H1 (cell line): ENCODE measurements around the gene PPP1CB. TPM values are rescaled to one million over a fixed set of nuclear protein-coding genes. Genes with fewer than 3 reads are reported as not detected.

Experiments used
- CTCF ChIA-PET: fragments of 300-600 bp; sonication (Branson Sonifier 250); formaldehyde crosslinking; loops from one replicate; lab custom pipeline; 2021; ENCODE audit not compliant: partially characterized antibody; lab: Charles Lee
- POLR2A ChIA-PET: fragments of 300-600 bp; sonication (Branson Sonifier 250); formaldehyde crosslinking; loops from one replicate; lab custom pipeline; 2021; ENCODE audit warnings: inconsistent platforms; ENCODE audit not compliant: partially characterized antibody; lab: Charles Lee
- DNase-seq, 2 experiments: peaks; one replicate each; pipeline versions ENCODE4 v3.0.0 to v3.0.0-alpha.2; 2010 to 2022; ENCODE audit warnings: low spot score in 2 of 2, low read depth in 1 of 2, mixed read lengths in 1 of 2
- FAIRE-seq: peaks from 2 replicates; lab custom pipeline; 2011; peaks lifted over from hg19 to GRCh38; lab: Jason Lieb, UNC
- H2AFZ ChIP-seq: 2 replicates; pipeline ENCODE4 v1.8.1; 2012; ENCODE audit warnings: low read length, inconsistent platforms
- H2AK5ac ChIP-seq: 2 replicates; pipeline ENCODE4 v1.6.1; 2013; ENCODE audit warnings: low read depth, low read length
- H2BK120ac ChIP-seq: replicated peaks from 2 replicates; pipeline ENCODE3; 2013; ENCODE audit warnings: low read depth, low read length, inconsistent platforms
- H2BK12ac ChIP-seq: 2 replicates; pipeline ENCODE4 v1.6.1; 2013; ENCODE audit warnings: low read depth, low read length
- H2BK15ac ChIP-seq: 2 replicates; pipeline ENCODE4 v1.6.1; 2013; ENCODE audit warnings: low read length
- H2BK20ac ChIP-seq: 2 replicates; pipeline ENCODE4 v1.6.1; 2013; ENCODE audit warnings: low read length
- H2BK5ac ChIP-seq: 2 replicates; pipeline ENCODE4 v1.6.1; 2013; ENCODE audit warnings: low read depth, low read length
- H3K14ac ChIP-seq: 2 replicates; pipeline ENCODE4 v1.6.1; 2013; ENCODE audit warnings: inconsistent platforms; ENCODE audit not compliant: insufficient read length
- H3K18ac ChIP-seq: 2 replicates; pipeline ENCODE4 v1.6.1; 2013; ENCODE audit warnings: low read length; ENCODE audit errors: extremely low read depth
- H3K23ac ChIP-seq: 2 replicates; pipeline ENCODE4 v1.6.1; 2013; ENCODE audit warnings: inconsistent platforms; ENCODE audit not compliant: insufficient read length
- H3K23me2 ChIP-seq: 2 replicates; pipeline ENCODE4 v1.6.1; 2013; ENCODE audit warnings: low read depth, low read length
- H3K27ac ChIP-seq: 2 replicates; pipeline ENCODE4 v1.6.1; 2011; ENCODE audit warnings: low read depth, low read length, inconsistent platforms
- H3K27me3 ChIP-seq, 4 experiments: replicated peaks in 1 of 4; 1 replicate in 1 of 4; 2 replicates in 3 of 4; pipeline versions ENCODE4 v1.6.1 to v1.8.1; 2011 to 2013; ENCODE audit warnings: low read length in 3 of 4, mild to moderate bottlenecking in 3 of 4, inconsistent platforms in 2 of 4, mixed read lengths in 2 of 4, moderate library complexity in 1 of 4; ENCODE audit not compliant: control insufficient read depth in 3 of 4, insufficient read depth in 3 of 4; ENCODE audit errors: extremely low read depth in 1 of 4
- H3K36me3 ChIP-seq, 4 experiments: 2 replicates each; pipeline versions ENCODE4 v1.6.1 to v1.8.1; 2011 to 2013; ENCODE audit warnings: mild to moderate bottlenecking in 4 of 4, low read length in 3 of 4, moderate library complexity in 2 of 4, control low read depth in 1 of 4, inconsistent platforms in 1 of 4; ENCODE audit not compliant: insufficient read depth in 4 of 4, control insufficient read depth in 2 of 4
- H3K4ac ChIP-seq: replicated peaks from 2 replicates; pipeline ENCODE3; 2013; ENCODE audit warnings: low read length, low read depth, mixed read lengths, inconsistent platforms; ENCODE audit not compliant: insufficient read length
- H3K4me1 ChIP-seq, 4 experiments: replicated peaks in 1 of 4; 1 replicate in 1 of 4; 2 replicates in 3 of 4; pipeline versions ENCODE4 v1.6.1 to v1.8.1; 2011 to 2013; ENCODE audit warnings: low read length in 3 of 4, inconsistent platforms in 2 of 4, mixed read lengths in 1 of 4; ENCODE audit not compliant: insufficient read depth in 4 of 4, control insufficient read depth in 3 of 4
- H3K4me2 ChIP-seq, 2 experiments: 2 replicates each; pipeline versions ENCODE4 v1.6.1 to v1.8.1; 2011 to 2013; ENCODE audit warnings: low read depth in 2 of 2, low read length in 2 of 2, control low read depth in 1 of 2, inconsistent platforms in 1 of 2, mild to moderate bottlenecking in 1 of 2; ENCODE audit not compliant: insufficient read depth in 1 of 2
- H3K4me3 ChIP-seq, 4 experiments: fragments of 200-600, 300-600 bp in 1 of 4; sonication (generic), shearing (Covaris generic), sonication (Bioruptor Twin) in 1 of 4; 2 replicates each; pipeline versions ENCODE4 v1.5.1 to v1.8.1; 2011 to 2016; ENCODE audit warnings: low read length in 4 of 4, low read depth in 3 of 4, control low read depth in 2 of 4, inconsistent platforms in 2 of 4, mild to moderate bottlenecking in 2 of 4, mixed read lengths in 1 of 4, moderate library complexity in 1 of 4; ENCODE audit not compliant: insufficient read depth in 2 of 4; ENCODE audit errors: extremely low read depth in 1 of 4
- H3K56ac ChIP-seq: replicated peaks from 2 replicates; pipeline ENCODE3; 2013; ENCODE audit warnings: low read depth, mild to moderate bottlenecking, mixed read lengths, low read length, inconsistent platforms; ENCODE audit not compliant: insufficient read length
- H3K79me1 ChIP-seq: 2 replicates; pipeline ENCODE4 v1.6.1; 2013; ENCODE audit warnings: low read depth, low read length, control low read depth
- H3K79me2 ChIP-seq, 2 experiments: 2 replicates each; pipeline versions ENCODE4 v1.6.1 to v1.8.1; 2012 to 2013; ENCODE audit warnings: low read length in 2 of 2, mild to moderate bottlenecking in 2 of 2, inconsistent platforms in 1 of 2; ENCODE audit not compliant: insufficient read depth in 2 of 2, control insufficient read depth in 1 of 2
- H3K9ac ChIP-seq, 4 experiments: replicated peaks in 1 of 4; 1 replicate in 1 of 4; 2 replicates in 3 of 4; pipeline versions ENCODE4 v1.6.1 to v1.8.1; 2011 to 2013; ENCODE audit warnings: low read depth in 3 of 4, low read length in 3 of 4, control low read depth in 2 of 4, mild to moderate bottlenecking in 2 of 4, moderate library complexity in 2 of 4, inconsistent platforms in 1 of 4; ENCODE audit errors: extremely low read depth in 1 of 4
- H3K9me3 ChIP-seq, 2 experiments: 2 replicates each; pipeline versions ENCODE4 v1.6.1 to v1.8.1; 2012 to 2013; ENCODE audit warnings: mild to moderate bottlenecking in 2 of 2, moderate library complexity in 2 of 2, control low read depth in 1 of 2, inconsistent platforms in 1 of 2, low read depth in 1 of 2, low read length in 1 of 2, mixed read lengths in 1 of 2; ENCODE audit not compliant: insufficient read depth in 2 of 2
- H4K20me1 ChIP-seq, 2 experiments: replicated peaks in 1 of 2; 2 replicates each; pipeline versions ENCODE3 to v1.8.1; 2011 to 2013; ENCODE audit warnings: inconsistent platforms in 2 of 2, low read length in 2 of 2, mild to moderate bottlenecking in 1 of 2; ENCODE audit not compliant: insufficient read depth in 2 of 2, control insufficient read depth in 1 of 2
- H4K5ac ChIP-seq: 2 replicates; pipeline ENCODE4 v1.6.1; 2013; ENCODE audit warnings: low read length, low read depth, mixed read lengths, inconsistent platforms; ENCODE audit not compliant: insufficient read length
- H4K8ac ChIP-seq: 2 replicates; pipeline ENCODE4 v1.8.0; 2013; ENCODE audit warnings: mild to moderate bottlenecking, moderate library complexity, low read length, inconsistent platforms; ENCODE audit not compliant: insufficient read depth; ENCODE audit errors: extremely low read depth
- H4K91ac ChIP-seq: replicated peaks from 2 replicates; pipeline ENCODE3; 2013; ENCODE audit warnings: low read length, mixed read lengths, inconsistent platforms; ENCODE audit not compliant: insufficient read length
- CEBPB ChIP-seq: IDR thresholded peaks from 2 replicates; pipeline ENCODE4 v1.6.1; 2012; ENCODE audit warnings: low read depth, low read length
- TCF12 ChIP-seq: IDR thresholded peaks from 2 replicates; pipeline ENCODE4 v1.6.1; 2011; ENCODE audit warnings: low read depth, mild to moderate bottlenecking, low read length
- WGBS, 2 experiments: shearing (Covaris generic) in 1 of 2; methylation state at CpG; one replicate each; pipeline versions ENCODE4 v1.1.6 to v1.1.7; 2013 to 2015; ENCODE audit warnings: low lambda C conversion rate in 2 of 2, mixed read lengths in 2 of 2, inconsistent platforms in 1 of 2, low coverage in 1 of 2, missing lambda C conversion rate in 1 of 2; ENCODE audit not compliant: insufficient replicate concordance in 2 of 2, insufficient coverage in 1 of 2, insufficient read length in 1 of 2; ENCODE audit errors: extremely low coverage in 1 of 2, missing lambda C conversion rate in 1 of 2; 5-methylcytosine and 5-hydroxymethylcytosine counted together
- polyA plus RNA-seq, 7 experiments: library from polyadenylated mRNA; depleted of rRNA in 3 of 7; stranded (reverse) in 5 of 7; unstranded in 2 of 7; fragments of >200 nt in 5 of 7; fragments of 200-250 nt in 2 of 7; gene quantifications; 1 replicate in 5 of 7; 2 replicates in 1 of 7; 4 replicates in 1 of 7; pipeline versions ENCODE4 v1.2.1 to v1.2.3, GENCODE V29; 2011 to 2013; ENCODE audit warnings: missing spikeins in 2 of 7, mixed read lengths in 2 of 7
- total RNA-seq: library from RNA; stranded (reverse); fragmentation: NEBNext Ultra II Directional; extraction: Animal tissue kit (Norgen Biotek cat#: 25700); gene quantifications from 2 replicates; pipeline ENCODE4 v1.2.1, GENCODE V29; 2021

Gene PPP1CB
- total and polyA plus RNA-seq, 2 of the 8 experiments (the other 6 are each of a cell fraction or from before 2014, with no cell fraction given): 30.7 to 158 TPM

GRCh38 chr2:28713577-28714298 lies 37.9 kb upstream of the PPP1CB start:
- Histone ChIP-seq H3K4ac (no peak overlapping the region), H2BK5ac (no peak overlapping the region), H2BK20ac (no peak overlapping the region), H3K23ac (no peak overlapping the region), H3K4me2 (no peak overlapping the region), H3K9ac (no peak overlapping the region), H3K4me1 (no peaks in the 10 kb centered on the region), H3K56ac (no peak overlapping the region), H3K18ac (no peak overlapping the region), H2BK12ac (no peak overlapping the region), H3K9me3 (no peaks in the 10 kb centered on the region), H4K20me1 (no peaks in the 10 kb centered on the region), H2BK120ac (no peak overlapping the region), H3K36me3 (no peaks in the 10 kb centered on the region), H2AFZ (no peak overlapping the region), H2BK15ac (no peak overlapping the region), H3K27ac (no peak overlapping the region), H3K79me1 (no peaks in the 10 kb centered on the region), H3K14ac (no peak overlapping the region), H4K8ac (no peak overlapping the region), H3K23me2 (no peaks in the 10 kb centered on the region), H2AK5ac (no peak overlapping the region), H4K91ac (no peak overlapping the region), H3K79me2 (no peaks in the 10 kb centered on the region), H3K4me3 (no peak overlapping the region), H3K27me3 (no peaks in the 10 kb centered on the region), H4K5ac (no peak overlapping the region)
- WGBS, 2 experiments: 86% methylated on average over 8 of the region's 8 CpGs; no CpG with 5 or more reads in 1 of the 2 experiments
- ChIA-PET POLR2A (no interaction called here), CTCF (interaction anchor here (1.4 kb wide), 1 partner anchor 48 kb away, joined by 3 read pairs; no protein-coding TSS in a partner anchor)
- no peak for TF ChIP-seq TCF12
- peak; percentile 32; the same call in 1 of the 2 replicates for TF ChIP-seq CEBPB
- no peak for FAIRE-seq
- no peak for DNase-seq
